Upper lobe of right lung (tissue), 1 donor: ENCODE data around the gene AXL. TPM values are rescaled to one million over a fixed set of nuclear protein-coding genes. Genes with fewer than 3 reads are reported as not detected.
A peak's percentile ranks its signal among the peaks of the same experiment; 100 is the strongest.
"Not testable (repeated sequence)": the region's sequence is repeated elsewhere in the genome, so short reads cannot be mapped to it uniquely, and the experiment has no call there.

Experiments
- ATAC-seq: fragments of 200-7000 bp; cut with Tn5 transposase; one replicate; pipeline ENCODE4 v1.9.1; 2020; ENCODE audit warnings: mild to moderate bottlenecking, moderate library complexity
- DNase-seq: peaks from one replicate; pipeline ENCODE4 v3.0.0-alpha.2; 2020
- H3K27ac ChIP-seq: fragments of 200-600 bp; one replicate; pipeline ENCODE4 v1.8.0; 2022
- H3K27me3 ChIP-seq: fragments of 200-600 bp; one replicate; pipeline ENCODE4 v1.8.0; 2022; ENCODE audit warnings: mild to moderate bottlenecking
- H3K36me3 ChIP-seq: fragments of 200-600 bp; one replicate; pipeline ENCODE4 v1.8.0; 2022
- H3K4me1 ChIP-seq: fragments of 200-600 bp; one replicate; pipeline ENCODE4 v1.8.0; 2022
- H3K4me3 ChIP-seq: fragments of 200-600 bp; one replicate; pipeline ENCODE4 v1.8.0; 2022; ENCODE audit warnings: mild to moderate bottlenecking
- H3K9me3 ChIP-seq: fragments of 200-600 bp; one replicate; pipeline ENCODE4 v1.8.0; 2022
- CTCF ChIP-seq: fragments of 200-600 bp; IDR thresholded peaks from one replicate; pipeline ENCODE4 v1.8.0; 2022; ENCODE audit warnings: antibody characterized with exemption
- intact Hi-C: fragments of 100-400 bp; cut with DNase I; formaldehyde crosslinking; loops from one replicate; pipeline ENCODE4 v1.11.0; 2022
- total RNA-seq: library from RNA; stranded (reverse); fragmentation: NEBNext Ultra II Directional; extraction: Animal tissue kit (Norgen Biotek cat#: 25700); gene quantifications from one replicate; pipeline ENCODE4 v1.2.1, GENCODE V29; 2021
- donor health status: DM: no; HTN: yes; CAD: no; lungs with severe emphysema.

The AXL gene
- total RNA-seq, 1 donor from 2014 or later: 59.1 TPM

- peak; percentile 25 for ATAC-seq
- H3K27ac ChIP-seq: no peak overlapping the region
- DNase-seq: no peak
- H3K36me3 ChIP-seq: no peaks in the 10 kb centered on the region
- no peak for TF ChIP-seq CTCF
- intact Hi-C loops: no loop called here
- H3K9me3 ChIP-seq: no peaks in the 10 kb centered on the region
- peaks cover 22% of the 10 kb centered on the region for H3K4me1 ChIP-seq
- no peak overlapping the region for H3K4me3 ChIP-seq
- H3K27me3 ChIP-seq: peaks cover 7% of the 10 kb centered on the region
Observed at GRCh38 chr19:41194157-41194552, 24.9 kb upstream of the AXL start.

GRCh38 chr19:41195675-41196497, 23.1 kb upstream of the AXL start:
- Histone ChIP-seq H3K4me3 (no peak overlapping the region), H3K4me1 (peaks cover 22% of the 10 kb centered on the region), H3K27ac (no peak overlapping the region), H3K36me3 (no peaks in the 10 kb centered on the region), H3K9me3 (no peaks in the 10 kb centered on the region), H3K27me3 (peaks cover 7% of the 10 kb centered on the region)
- DNase-seq (no peak), ATAC-seq (peak; percentile 61)
- no peak for TF ChIP-seq CTCF
- intact Hi-C loops: no loop called here

- no peaks in the 10 kb centered on the region for H3K36me3 ChIP-seq
- H3K4me1 ChIP-seq: peaks cover 10% of the 10 kb centered on the region
- intact Hi-C loops: no loop called here
- no peak for TF ChIP-seq CTCF
- ATAC-seq: no peak
- no peak for DNase-seq
- no peak overlapping the region for H3K4me3 ChIP-seq
- no peak overlapping the region for H3K27ac ChIP-seq
- no peaks in the 10 kb centered on the region for H3K9me3 ChIP-seq
- H3K27me3 ChIP-seq: no peaks in the 10 kb centered on the region
Observed at GRCh38 chr19:41198559-41198958, 20.5 kb upstream of the AXL start.

GRCh38 chr19:41203371-41203770, 15.7 kb upstream of the AXL start:
- no peak for ATAC-seq
- Histone ChIP-seq H3K36me3 (no peaks in the 10 kb centered on the region), H3K4me3 (no peak overlapping the region), H3K27me3 (no peaks in the 10 kb centered on the region), H3K4me1 (no peaks in the 10 kb centered on the region), H3K9me3 (no peaks in the 10 kb centered on the region), H3K27ac (no peak overlapping the region)
- no peak for TF ChIP-seq CTCF
- intact Hi-C loops: loop anchor here (10.0 kb wide), 1 partner anchor 51 kb away; no protein-coding TSS in a partner anchor
- no peak for DNase-seq

GRCh38 chr19:41204338-41204737, 14.7 kb upstream of the AXL start:
- H3K36me3 ChIP-seq, H3K27me3 ChIP-seq, H3K4me3 ChIP-seq, H3K27ac ChIP-seq, H3K9me3 ChIP-seq, H3K4me1 ChIP-seq: not testable (repeated sequence)
- ATAC-seq (peak; percentile 97), DNase-seq (peak; percentile 79)
- intact Hi-C loops: loop anchor here (10.0 kb wide), 1 partner anchor 50 kb away; no protein-coding TSS in a partner anchor
- TF ChIP-seq CTCF: peak; percentile 87
